H9 (cell line): Measurements from ENCODE around the gene SERBP1. TPM values are rescaled to one million over a fixed set of nuclear protein-coding genes. Genes with fewer than 3 reads are reported as not detected.
A peak's percentile ranks its signal among the peaks of the same experiment; 100 is the strongest.

Source experiments
- DNase-seq: peaks from one replicate; pipeline ENCODE4 v3.0.0-alpha.2; 2017
- H2AFZ ChIP-seq: one replicate; pipeline ENCODE4 v1.6.1; 2013; ENCODE audit warnings: mild to moderate bottlenecking, low read length, control low read depth, moderate library complexity
- H2AK5ac ChIP-seq: 2 replicates; pipeline ENCODE4 v1.6.1; 2013; ENCODE audit warnings: low read length, control low read depth, mixed read lengths; ENCODE audit not compliant: insufficient read length
- H2BK120ac ChIP-seq: one replicate; pipeline ENCODE4 v1.6.1; 2013; ENCODE audit warnings: low read depth, mild to moderate bottlenecking, low read length, control low read depth, inconsistent platforms; ENCODE audit not compliant: poor library complexity, severe bottlenecking
- H2BK12ac ChIP-seq: 2 replicates; pipeline ENCODE4 v1.6.1; 2013; ENCODE audit warnings: low read length, control low read depth, mixed read lengths, low read depth; ENCODE audit not compliant: insufficient read length
- H2BK15ac ChIP-seq: 2 replicates; pipeline ENCODE4 v1.6.1; 2013; ENCODE audit warnings: low read depth, low read length, control low read depth
- H2BK20ac ChIP-seq: one replicate; pipeline ENCODE4 v1.6.1; 2013; ENCODE audit warnings: low read depth, mild to moderate bottlenecking, low read length, control low read depth, inconsistent platforms; ENCODE audit not compliant: poor library complexity, severe bottlenecking
- H2BK5ac ChIP-seq: 2 replicates; pipeline ENCODE4 v1.6.1; 2013; ENCODE audit warnings: low read length, control low read depth, mixed read lengths; ENCODE audit not compliant: insufficient read length
- H3K14ac ChIP-seq: 2 replicates; pipeline ENCODE4 v1.6.1; 2013; ENCODE audit warnings: low read length, control low read depth; ENCODE audit not compliant: insufficient read depth
- H3K18ac ChIP-seq: 2 replicates; pipeline ENCODE4 v1.6.1; 2013; ENCODE audit warnings: low read depth, mild to moderate bottlenecking, mixed read lengths, low read length, control low read depth; ENCODE audit not compliant: insufficient read length
- H3K23ac ChIP-seq: 2 replicates; pipeline ENCODE4 v1.6.1; 2013; ENCODE audit warnings: low read length, control low read depth, mixed read lengths, low read depth; ENCODE audit not compliant: insufficient read length
- H3K23me2 ChIP-seq: 2 replicates; pipeline ENCODE4 v1.6.1; 2013; ENCODE audit warnings: low read depth, mild to moderate bottlenecking, mixed read lengths, low read length, control low read depth; ENCODE audit not compliant: insufficient read length, poor library complexity, severe bottlenecking
- H3K27ac ChIP-seq: 2 replicates; pipeline ENCODE4 v1.5.1; 2013; ENCODE audit warnings: low read length, control low read depth, mixed read lengths, low read depth; ENCODE audit not compliant: insufficient read length
- H3K27me3 ChIP-seq: 2 replicates; pipeline ENCODE4 v1.6.1; 2013; ENCODE audit warnings: low read length, control low read depth, inconsistent platforms; ENCODE audit not compliant: insufficient read depth
- H3K4ac ChIP-seq: 2 replicates; pipeline ENCODE4 v1.6.1; 2013; ENCODE audit warnings: low read depth, mild to moderate bottlenecking, control low read depth, inconsistent platforms, low read length, moderate library complexity
- H3K4me1 ChIP-seq: 2 replicates; pipeline ENCODE4 v1.6.1; 2013; ENCODE audit warnings: low read length, control low read depth, inconsistent platforms; ENCODE audit not compliant: insufficient read depth
- H3K4me2 ChIP-seq: 2 replicates; pipeline ENCODE4 v1.6.1; 2013; ENCODE audit warnings: low read length, control low read depth, mixed read lengths; ENCODE audit not compliant: insufficient read length, insufficient read depth
- H3K56ac ChIP-seq: 2 replicates; pipeline ENCODE4 v1.6.1; 2013; ENCODE audit warnings: low read depth, mild to moderate bottlenecking, mixed read lengths, low read length, control low read depth; ENCODE audit not compliant: insufficient read length
- H3K79me1 ChIP-seq: 2 replicates; pipeline ENCODE4 v1.6.1; 2013; ENCODE audit warnings: low read depth, mild to moderate bottlenecking, moderate library complexity, low read length, control low read depth, inconsistent platforms; ENCODE audit not compliant: insufficient read depth, poor library complexity, severe bottlenecking
- H3K79me2 ChIP-seq: 2 replicates; pipeline ENCODE4 v1.6.1; 2013; ENCODE audit warnings: low read length, control low read depth, inconsistent platforms; ENCODE audit not compliant: insufficient read depth
- H3K9ac ChIP-seq: 2 replicates; pipeline ENCODE4 v1.6.1; 2013; ENCODE audit warnings: low read length, control low read depth, mixed read lengths; ENCODE audit not compliant: insufficient read length; ENCODE audit errors: extremely low read depth
- H3K9me3 ChIP-seq: one replicate; pipeline ENCODE4 v1.6.1; 2013; ENCODE audit warnings: low read depth, low read length, inconsistent platforms; ENCODE audit not compliant: control insufficient read depth
- H3T11ph ChIP-seq: one replicate; pipeline ENCODE4 v1.6.1; 2013; ENCODE audit warnings: mild to moderate bottlenecking, low read length, control low read depth, inconsistent platforms
- H4K20me1 ChIP-seq: one replicate; pipeline ENCODE4 v1.6.1; 2013; ENCODE audit not compliant: control insufficient read depth, insufficient read length, insufficient read depth
- H4K5ac ChIP-seq: 2 replicates; pipeline ENCODE4 v1.6.1; 2013; ENCODE audit warnings: low read depth, mild to moderate bottlenecking, mixed read lengths, low read length, control low read depth; ENCODE audit not compliant: insufficient read length
- H4K8ac ChIP-seq: replicated peaks from 2 replicates; pipeline ENCODE4 v1.6.1; 2013; ENCODE audit warnings: low read length, control low read depth, mixed read lengths, low read depth; ENCODE audit not compliant: insufficient read length
- H4K91ac ChIP-seq: 2 replicates; pipeline ENCODE4 v1.6.1; 2013; ENCODE audit warnings: low read depth, mild to moderate bottlenecking, moderate library complexity, mixed read lengths, low read length, control low read depth; ENCODE audit not compliant: insufficient read length
- H3K27ac Mint-ChIP-seq, 3 experiments: 2 replicates in 2 of 3; 3 replicates in 1 of 3; pipeline ENCODE4 v1.8.0; 2020 to 2021; ENCODE audit warnings: mixed read lengths in 3 of 3, mild to moderate bottlenecking in 1 of 3, moderate library complexity in 1 of 3
- H3K27me3 Mint-ChIP-seq: 2 replicates; pipeline ENCODE4 v1.8.0; 2021; ENCODE audit warnings: low read depth, mild to moderate bottlenecking, moderate library complexity, mixed read lengths
- H3K36me3 Mint-ChIP-seq, 3 experiments: 2 replicates in 2 of 3; 3 replicates in 1 of 3; pipeline ENCODE4 v1.8.0; 2020 to 2021; ENCODE audit warnings: low read depth in 3 of 3, mixed read lengths in 3 of 3; ENCODE audit not compliant: insufficient read depth in 1 of 3
- H3K4me1 Mint-ChIP-seq, 2 experiments: 2 replicates each; pipeline ENCODE4 v1.8.0; 2020; ENCODE audit warnings: mixed read lengths in 2 of 2
- H3K4me3 Mint-ChIP-seq, 2 experiments: 2 replicates in 1 of 2; 3 replicates in 1 of 2; pipeline ENCODE4 v1.8.0; 2020 to 2021; ENCODE audit warnings: mild to moderate bottlenecking in 2 of 2, mixed read lengths in 2 of 2, moderate library complexity in 1 of 2
- H3K9me3 Mint-ChIP-seq, 2 experiments: 2 replicates in 1 of 2; 3 replicates in 1 of 2; pipeline ENCODE4 v1.8.0; 2020; ENCODE audit warnings: mild to moderate bottlenecking in 2 of 2, mixed read lengths in 2 of 2, moderate library complexity in 1 of 2
- WGBS: extraction: QIAGEN DNeasy Blood & Tissue Kit; methylation state at CpG from one replicate; pipeline ENCODE4 v1.1.7; 2013; ENCODE audit warnings: missing lambda C conversion rate, low lambda C conversion rate, mixed read lengths; ENCODE audit not compliant: insufficient read length; ENCODE audit errors: extremely low coverage; 5-methylcytosine and 5-hydroxymethylcytosine counted together
- total RNA-seq: library from RNA; stranded (reverse); gene quantifications from 2 replicates; pipeline ENCODE4 v1.2.1, GENCODE V29; 2021
- TF ChIP-seq, protein P1 (sequence below): fragments of 200-600 bp; sonication (generic); conservative IDR thresholded peaks from 3 replicates; pipeline ENCODE4 v1.8.0; 2021; ENCODE audit warnings: antibody characterized with exemption, mild to moderate bottlenecking

The SERBP1 gene
- total RNA-seq, 1 experiment from 2014 or later = 495 TPM

DNA sequence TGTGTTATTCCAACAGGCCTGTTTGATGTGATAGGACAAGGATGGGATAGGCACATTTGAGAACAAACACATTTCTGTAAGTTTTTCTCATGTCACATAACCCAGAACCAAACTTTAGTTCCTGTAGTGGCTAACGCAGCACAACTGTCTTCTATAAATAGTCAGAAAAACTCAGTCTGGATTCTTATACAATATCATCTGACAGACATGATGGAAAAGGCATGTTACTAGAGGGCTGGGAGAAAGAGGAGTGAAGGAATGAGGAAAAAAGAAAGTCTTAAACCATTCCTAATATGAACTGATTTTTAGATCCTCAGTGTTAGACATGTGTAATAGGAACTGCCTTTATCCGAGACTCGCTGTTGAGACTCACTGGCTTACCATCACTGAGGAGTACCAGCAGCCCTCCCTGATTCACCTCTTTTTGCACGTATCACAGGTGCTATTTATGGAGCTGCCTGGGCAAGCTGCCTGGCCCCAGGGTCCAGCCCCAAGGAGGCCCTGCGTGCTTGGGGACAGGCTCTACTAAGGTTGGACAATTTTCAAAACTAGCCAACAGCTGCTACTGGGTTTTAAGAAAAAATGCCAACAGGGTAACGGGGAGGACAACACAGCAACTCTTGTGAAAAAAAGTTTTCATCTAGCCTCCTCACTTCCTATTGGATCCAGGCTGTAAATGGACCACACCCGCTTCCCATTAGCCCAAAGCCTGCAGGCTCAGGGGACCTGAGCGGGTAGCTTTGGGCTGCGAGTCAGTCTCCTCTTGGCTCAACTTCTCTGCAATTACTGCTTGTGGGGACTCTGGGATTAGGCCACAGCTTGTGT lies 30.7 kb upstream of the SERBP1 start:
- Histone ChIP-seq H3T11ph (no peak overlapping the region), H4K5ac (no peak overlapping the region), H3K56ac (no peak overlapping the region), H4K8ac (no peak overlapping the region), H3K9me3 (no peaks in the 10 kb centered on the region), H2BK20ac (no peak overlapping the region), H2BK120ac (no peak overlapping the region), H2AK5ac (no peak overlapping the region), H4K20me1 (no peaks in the 10 kb centered on the region), H3K14ac (no peak overlapping the region), H2BK12ac (no peak overlapping the region), H3K27ac (no peak overlapping the region), H3K23ac (no peak overlapping the region), H2AFZ (no peak overlapping the region), H3K27me3 (no peaks in the 10 kb centered on the region), H3K23me2 (no peaks in the 10 kb centered on the region), H3K9ac (no peak overlapping the region), H2BK15ac (no peak overlapping the region), H3K79me1 (no peaks in the 10 kb centered on the region), H4K91ac (no peak overlapping the region), H3K4me2 (no peak overlapping the region), H2BK5ac (no peak overlapping the region), H3K4me1 (peaks cover 19% of the 10 kb centered on the region), H3K18ac (no peak overlapping the region), H3K79me2 (no peaks in the 10 kb centered on the region), H3K4ac (no peak overlapping the region)
- peak; percentile 36 for DNase-seq
- H3K4me1 Mint-ChIP-seq = peaks cover 77 to 80% of the 10 kb centered on the region in 2 experiments
- WGBS = no CpG with 5 or more reads among the region's 9 CpGs
- no peaks in the 10 kb centered on the region for H3K36me3 Mint-ChIP-seq
- peaks cover 25% of the 10 kb centered on the region for H3K27me3 Mint-ChIP-seq
- H3K4me3 Mint-ChIP-seq = no peak overlapping the region
- H3K9me3 Mint-ChIP-seq = no peaks in the 10 kb centered on the region
- TF ChIP-seq, protein P1, sequence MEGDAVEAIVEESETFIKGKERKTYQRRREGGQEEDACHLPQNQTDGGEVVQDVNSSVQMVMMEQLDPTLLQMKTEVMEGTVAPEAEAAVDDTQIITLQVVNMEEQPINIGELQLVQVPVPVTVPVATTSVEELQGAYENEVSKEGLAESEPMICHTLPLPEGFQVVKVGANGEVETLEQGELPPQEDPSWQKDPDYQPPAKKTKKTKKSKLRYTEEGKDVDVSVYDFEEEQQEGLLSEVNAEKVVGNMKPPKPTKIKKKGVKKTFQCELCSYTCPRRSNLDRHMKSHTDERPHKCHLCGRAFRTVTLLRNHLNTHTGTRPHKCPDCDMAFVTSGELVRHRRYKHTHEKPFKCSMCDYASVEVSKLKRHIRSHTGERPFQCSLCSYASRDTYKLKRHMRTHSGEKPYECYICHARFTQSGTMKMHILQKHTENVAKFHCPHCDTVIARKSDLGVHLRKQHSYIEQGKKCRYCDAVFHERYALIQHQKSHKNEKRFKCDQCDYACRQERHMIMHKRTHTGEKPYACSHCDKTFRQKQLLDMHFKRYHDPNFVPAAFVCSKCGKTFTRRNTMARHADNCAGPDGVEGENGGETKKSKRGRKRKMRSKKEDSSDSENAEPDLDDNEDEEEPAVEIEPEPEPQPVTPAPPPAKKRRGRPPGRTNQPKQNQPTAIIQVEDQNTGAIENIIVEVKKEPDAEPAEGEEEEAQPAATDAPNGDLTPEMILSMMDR = no peak
- H3K27ac Mint-ChIP-seq = no peak overlapping the region
